Neutrophil (primary cell): ENCODE measurements around the gene ANKRD11.
A peak's percentile ranks its signal among the peaks of the same experiment; 100 is the strongest.

Source experiments
- H3K27ac ChIP-seq: fragments of 200-600 bp; sonication (generic); 2 replicates; pipeline ENCODE4 v1.5.1; 2016; ENCODE audit warnings: mild to moderate bottlenecking, moderate library complexity
- H3K27me3 ChIP-seq: fragments of 200-600 bp; sonication (generic); 2 replicates; pipeline ENCODE4 v1.6.0; 2016; ENCODE audit warnings: mild to moderate bottlenecking
- H3K36me3 ChIP-seq: fragments of 200-600 bp; sonication (generic); 2 replicates; pipeline ENCODE4 v1.5.1; 2017
- H3K4me1 ChIP-seq, 2 experiments: fragments of 200-600 bp in 1 of 2; sonication (generic) in 1 of 2; 1 replicate in 1 of 2; 2 replicates in 1 of 2; pipeline versions ENCODE4 v1.5.1 to v1.6.1; 2013 to 2016; ENCODE audit warnings: low read depth in 1 of 2, low read length in 1 of 2, mild to moderate bottlenecking in 1 of 2, moderate library complexity in 1 of 2; ENCODE audit not compliant: control insufficient read depth in 1 of 2, insufficient read depth in 1 of 2
- H3K4me3 ChIP-seq, 2 experiments: fragments of 200-600 bp in 1 of 2; sonication (generic) in 1 of 2; 1 replicate in 1 of 2; 2 replicates in 1 of 2; pipeline ENCODE4 v1.5.1; 2013 to 2016; ENCODE audit warnings: low read depth in 1 of 2, low read length in 1 of 2, mild to moderate bottlenecking in 1 of 2, moderate library complexity in 1 of 2
- H3K9me3 ChIP-seq: fragments of 200-600 bp; sonication (generic); 2 replicates; pipeline ENCODE4 v1.5.1; 2016
- CTCF ChIP-seq: fragments of 200-600 bp; sonication (generic); IDR thresholded peaks from 2 replicates; pipeline ENCODE4 v1.5.1; 2016; ENCODE audit warnings: antibody characterized with exemption

Gene ANKRD11

DNA sequence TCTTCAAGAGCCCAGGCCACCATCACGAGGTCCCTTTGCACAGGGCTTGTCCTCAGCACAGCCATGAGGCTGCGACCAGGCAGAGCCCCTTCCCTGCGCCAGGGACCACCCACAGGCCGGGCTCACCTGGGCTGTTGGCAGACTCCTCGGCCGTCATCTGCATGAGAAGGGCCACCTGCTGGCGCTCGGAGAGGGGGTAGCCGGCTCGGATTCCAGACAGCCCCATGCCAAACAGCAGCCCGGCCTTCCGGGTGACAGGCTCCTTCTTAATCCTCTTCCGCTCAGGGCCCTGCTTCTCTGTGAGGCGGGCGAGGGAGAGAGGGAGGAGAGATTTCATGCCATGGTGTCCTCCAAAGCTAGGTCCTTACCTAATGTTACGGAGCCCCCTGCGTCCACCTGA, 199.5 kb downstream of the ANKRD11 start:
- Histone ChIP-seq H3K9me3 (no peaks in the 10 kb centered on the region), H3K27me3 (no peaks in the 10 kb centered on the region), H3K27ac (no peak overlapping the region), H3K4me1 (peaks cover 10 to 12% of the 10 kb centered on the region in 2 experiments), H3K36me3 (peaks cover 59% of the 10 kb centered on the region), H3K4me3 (no peak overlapping the region)
- TF ChIP-seq CTCF: no peak

DNA sequence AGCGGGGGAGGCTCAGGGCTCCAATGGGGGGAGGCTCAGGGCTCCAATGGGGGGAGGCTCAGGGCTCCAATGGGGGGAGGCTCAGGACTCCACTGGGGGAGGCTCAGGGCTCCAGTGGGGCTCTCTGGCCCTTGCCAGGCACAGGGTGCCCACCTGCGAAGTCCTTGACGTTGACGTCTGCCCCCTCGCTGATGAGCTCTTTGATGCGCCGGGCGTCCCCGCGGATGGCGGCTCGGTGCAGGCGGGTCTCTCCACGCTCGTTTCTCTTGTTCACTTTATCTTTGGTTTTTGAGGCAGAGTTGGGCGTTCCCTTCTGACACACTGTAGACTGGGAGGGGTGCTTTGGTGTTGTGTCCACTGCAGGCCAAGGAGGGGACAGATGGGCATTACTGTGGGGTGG, 199.9 kb downstream of the ANKRD11 start:
- no peak for TF ChIP-seq CTCF
- peaks cover 63% of the 10 kb centered on the region for H3K36me3 ChIP-seq
- H3K4me1 ChIP-seq: peaks cover 6 to 10% of the 10 kb centered on the region in 2 experiments
- H3K27me3 ChIP-seq: no peaks in the 10 kb centered on the region
- H3K27ac ChIP-seq: no peak overlapping the region
- H3K9me3 ChIP-seq: no peaks in the 10 kb centered on the region
- H3K4me3 ChIP-seq: no peak overlapping the region

GRCh38 chr16:89289428-89290395, 200.6 kb downstream of the ANKRD11 start:
- peaks cover 69% of the 10 kb centered on the region for H3K36me3 ChIP-seq
- no peaks in the 10 kb centered on the region for H3K27me3 ChIP-seq
- H3K9me3 ChIP-seq: no peaks in the 10 kb centered on the region
- no peak overlapping the region for H3K4me3 ChIP-seq
- peaks cover 0 to 2% of the 10 kb centered on the region in 2 experiments for H3K4me1 ChIP-seq
- TF ChIP-seq CTCF: peak; percentile 67
- no peak overlapping the region for H3K27ac ChIP-seq

GRCh38 chr16:89288966-89289365, 201.4 kb downstream of the ANKRD11 start:
- no peak overlapping the region for H3K27ac ChIP-seq
- no peaks in the 10 kb centered on the region for H3K4me1 ChIP-seq
- TF ChIP-seq CTCF: no peak
- H3K27me3 ChIP-seq: no peaks in the 10 kb centered on the region
- peaks cover 72% of the 10 kb centered on the region for H3K36me3 ChIP-seq
- H3K9me3 ChIP-seq: no peaks in the 10 kb centered on the region
- no peak overlapping the region for H3K4me3 ChIP-seq

- Histone ChIP-seq H3K4me1 (no peaks in the 10 kb centered on the region), H3K36me3 (peaks cover 76% of the 10 kb centered on the region), H3K27me3 (no peaks in the 10 kb centered on the region), H3K27ac (no peak overlapping the region), H3K9me3 (no peaks in the 10 kb centered on the region), H3K4me3 (no peak overlapping the region)
- no peak for TF ChIP-seq CTCF
Observed at GRCh38 chr16:89288577-89288844, 201.8 kb downstream of the ANKRD11 start.
